Measurements from ENCODE around the gene KIF4A.

DNA sequence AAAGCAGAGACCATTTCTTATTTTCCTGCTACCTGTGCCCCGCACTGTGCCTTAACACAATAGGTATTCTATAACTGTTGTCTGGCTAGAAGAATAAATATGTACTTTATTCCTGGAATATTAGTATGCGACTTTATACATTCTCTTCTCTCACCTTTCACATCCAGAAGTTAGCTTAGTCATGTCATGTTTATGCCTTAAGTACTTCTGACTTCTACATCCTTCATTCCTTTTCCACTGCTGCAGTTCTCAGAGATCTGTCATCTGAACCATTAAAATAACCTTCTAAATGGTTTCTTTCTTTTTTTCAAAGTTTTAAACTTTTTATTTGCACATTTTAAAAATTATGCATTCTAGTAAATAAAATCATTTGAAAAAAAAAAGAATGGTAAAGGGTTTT, 34.4 kb downstream of the KIF4A start:
- TF ChIP-seq, protein P1, sequence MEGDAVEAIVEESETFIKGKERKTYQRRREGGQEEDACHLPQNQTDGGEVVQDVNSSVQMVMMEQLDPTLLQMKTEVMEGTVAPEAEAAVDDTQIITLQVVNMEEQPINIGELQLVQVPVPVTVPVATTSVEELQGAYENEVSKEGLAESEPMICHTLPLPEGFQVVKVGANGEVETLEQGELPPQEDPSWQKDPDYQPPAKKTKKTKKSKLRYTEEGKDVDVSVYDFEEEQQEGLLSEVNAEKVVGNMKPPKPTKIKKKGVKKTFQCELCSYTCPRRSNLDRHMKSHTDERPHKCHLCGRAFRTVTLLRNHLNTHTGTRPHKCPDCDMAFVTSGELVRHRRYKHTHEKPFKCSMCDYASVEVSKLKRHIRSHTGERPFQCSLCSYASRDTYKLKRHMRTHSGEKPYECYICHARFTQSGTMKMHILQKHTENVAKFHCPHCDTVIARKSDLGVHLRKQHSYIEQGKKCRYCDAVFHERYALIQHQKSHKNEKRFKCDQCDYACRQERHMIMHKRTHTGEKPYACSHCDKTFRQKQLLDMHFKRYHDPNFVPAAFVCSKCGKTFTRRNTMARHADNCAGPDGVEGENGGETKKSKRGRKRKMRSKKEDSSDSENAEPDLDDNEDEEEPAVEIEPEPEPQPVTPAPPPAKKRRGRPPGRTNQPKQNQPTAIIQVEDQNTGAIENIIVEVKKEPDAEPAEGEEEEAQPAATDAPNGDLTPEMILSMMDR (IDR thresholded peaks at IDR 0.05; ENCODE audit: insufficient read depth, low read depth, low read length), result no peak
- no peak for TF ChIP-seq EZH2 (IDR thresholded peaks at IDR 0.05; ENCODE audit: insufficient read depth, low read length)

Measured in astrocyte (in vitro differentiated cells and primary cell).